WTC11 (cell line): Measurements from ENCODE around the gene CENPM. TPM values are rescaled to one million over a fixed set of nuclear protein-coding genes. Genes with fewer than 3 reads are reported as not detected.

ENCODE experiments used
- ATAC-seq: fragments of 200-7000 bp; cut with Tn5 transposase; 2 replicates; pipeline ENCODE4 v1.10.0; 2021; ENCODE audit warnings: mild to moderate bottlenecking, moderate library complexity
- CTCF ChIA-PET: fragments of 300-600 bp; sonication (Branson Sonifier 250); formaldehyde crosslinking; loops from one replicate; lab custom pipeline; 2021; ENCODE audit warnings: antibody characterized with exemption; lab: Charles Lee
- POLR2A ChIA-PET: fragments of 350-600 bp; sonication (Branson Sonifier 250); formaldehyde crosslinking; loops from one replicate; lab custom pipeline; 2021; ENCODE audit warnings: antibody characterized with exemption; lab: Charles Lee
- DNase-seq: peaks from one replicate; pipeline ENCODE4 v3.0.0; 2021; ENCODE audit warnings: low spot score
- H3K27ac Mint-ChIP-seq: 2 replicates; pipeline ENCODE4 v1.8.0; 2021; ENCODE audit warnings: mixed read lengths
- H3K27me3 Mint-ChIP-seq: 2 replicates; pipeline ENCODE4 v1.8.0; 2021; ENCODE audit warnings: low read depth, mild to moderate bottlenecking, moderate library complexity, mixed read lengths
- H3K36me3 Mint-ChIP-seq: 2 replicates; pipeline ENCODE4 v1.8.0; 2021; ENCODE audit warnings: mixed read lengths
- H3K4me1 Mint-ChIP-seq: 2 replicates; pipeline ENCODE4 v1.8.0; 2022; ENCODE audit warnings: mixed read lengths
- H3K4me3 Mint-ChIP-seq: 2 replicates; pipeline ENCODE4 v1.8.0; 2021; ENCODE audit warnings: mild to moderate bottlenecking, moderate library complexity, mixed read lengths
- H3K9me3 Mint-ChIP-seq: 2 replicates; pipeline ENCODE4 v1.8.0; 2021; ENCODE audit warnings: mixed read lengths
- AR ChIP-seq: fragments of 250-450 bp; sonication (Bioruptor Pico); IDR thresholded peaks from 2 replicates; pipeline ENCODE4 v1.9.0; 2021; ENCODE audit warnings: mild to moderate bottlenecking
- ATF1 ChIP-seq: sonication (generic); formaldehyde crosslinking; IDR thresholded peaks from 2 replicates; pipeline ENCODE4 v1.8.1; 2023; ENCODE audit warnings: mild to moderate bottlenecking, moderate library complexity, missing genetic modification reagents
- CTCF ChIP-seq: fragments of 200-600 bp; IDR thresholded peaks from 2 replicates; pipeline ENCODE4 v1.8.0; 2022; ENCODE audit warnings: antibody characterized with exemption
- FOXJ3 ChIP-seq: sonication (generic); formaldehyde crosslinking; IDR thresholded peaks from 2 replicates; pipeline ENCODE4 v1.9.0; 2021; ENCODE audit warnings: missing genetic modification reagents, mild to moderate bottlenecking, borderline replicate concordance
- FOXP1 ChIP-seq: sonication (generic); formaldehyde crosslinking; IDR thresholded peaks from 2 replicates; pipeline ENCODE4 v1.8.0; 2022; ENCODE audit warnings: missing genetic modification reagents, mild to moderate bottlenecking, moderate library complexity, borderline replicate concordance
- GRHL2 ChIP-seq: fragments of 250-450 bp; sonication (Bioruptor Pico); IDR thresholded peaks from 2 replicates; pipeline ENCODE4 v1.8.0; 2022; ENCODE audit warnings: mild to moderate bottlenecking, moderate library complexity; ENCODE audit not compliant: insufficient replicate concordance, severe bottlenecking
- GTF2I ChIP-seq: fragments of 250-450 bp; sonication (Bioruptor Pico); conservative IDR thresholded peaks from 2 replicates; pipeline ENCODE4 v1.4.0; 2021; ENCODE audit warnings: mild to moderate bottlenecking
- JAZF1 ChIP-seq: fragments of 250-450 bp; sonication (Bioruptor Pico); IDR thresholded peaks from 2 replicates; pipeline ENCODE4 v1.9.0; 2021; ENCODE audit warnings: moderate library complexity, mild to moderate bottlenecking, inconsistent platforms
- JUN ChIP-seq: sonication (generic); formaldehyde crosslinking; IDR thresholded peaks from 2 replicates; pipeline ENCODE4 v1.8.0; 2023; ENCODE audit warnings: mild to moderate bottlenecking, missing genetic modification reagents
- KAT7 ChIP-seq: sonication (generic); formaldehyde crosslinking; IDR thresholded peaks from 2 replicates; pipeline ENCODE4 v1.8.1; 2023; ENCODE audit warnings: missing genetic modification reagents, mild to moderate bottlenecking, borderline replicate concordance
- NFYB ChIP-seq: sonication (generic); formaldehyde crosslinking; conservative IDR thresholded peaks from 2 replicates; pipeline ENCODE4 v1.8.0; 2022; ENCODE audit warnings: low read depth, missing genetic modification reagents
- NR1H2 ChIP-seq: sonication (generic); formaldehyde crosslinking; IDR thresholded peaks from 2 replicates; pipeline ENCODE4 v1.9.0; 2021; ENCODE audit warnings: mild to moderate bottlenecking, moderate library complexity, missing genetic modification reagents
- SMAD3 ChIP-seq: sonication (generic); formaldehyde crosslinking; IDR thresholded peaks from 2 replicates; pipeline ENCODE4 v1.8.0; 2022; ENCODE audit warnings: missing genetic modification reagents, mild to moderate bottlenecking, borderline replicate concordance
- TEAD4 ChIP-seq: sonication (generic); formaldehyde crosslinking; IDR thresholded peaks from 2 replicates; pipeline ENCODE4 v1.8.0; 2022; ENCODE audit warnings: mild to moderate bottlenecking, missing genetic modification reagents
- ZNF121 ChIP-seq: sonication (generic); formaldehyde crosslinking; IDR thresholded peaks from 2 replicates; pipeline ENCODE4 v1.8.0; 2023; ENCODE audit warnings: missing genetic modification reagents
- ZNF219 ChIP-seq: sonication (generic); formaldehyde crosslinking; IDR thresholded peaks from 2 replicates; pipeline ENCODE4 v1.8.0; 2023; ENCODE audit warnings: missing genetic modification reagents, mild to moderate bottlenecking, borderline replicate concordance
- ZNF232 ChIP-seq: sonication (generic); formaldehyde crosslinking; IDR thresholded peaks from 2 replicates; pipeline ENCODE4 v1.8.0; 2022; ENCODE audit warnings: mild to moderate bottlenecking, missing genetic modification reagents
- ZNF317 ChIP-seq: sonication (generic); formaldehyde crosslinking; IDR thresholded peaks from 2 replicates; pipeline ENCODE4 v1.8.1; 2023; ENCODE audit warnings: low read depth, mild to moderate bottlenecking, moderate library complexity, missing genetic modification reagents, borderline replicate concordance
- ZNF416 ChIP-seq: fragments of 250-450 bp; sonication (Bioruptor Pico); IDR thresholded peaks from 2 replicates; pipeline ENCODE4 v1.9.0; 2021; ENCODE audit warnings: mild to moderate bottlenecking, inconsistent platforms
- total RNA-seq: library from RNA; stranded (reverse); gene quantifications from 3 replicates; pipeline ENCODE4 v1.2.3, GENCODE V29; 2021
- TF ChIP-seq, protein P1 (sequence below): sonication (generic); formaldehyde crosslinking; IDR thresholded peaks from 2 replicates; pipeline ENCODE4 v1.8.1; 2023; ENCODE audit warnings: mild to moderate bottlenecking, missing genetic modification reagents
- TF ChIP-seq, protein P2 (sequence below): sonication (generic); formaldehyde crosslinking; IDR thresholded peaks from 2 replicates; pipeline ENCODE4 v1.8.0; 2022; ENCODE audit warnings: mild to moderate bottlenecking, missing genetic modification reagents
- TF ChIP-seq, protein P3 (sequence below): fragments of 250-450 bp; sonication (Bioruptor Pico); conservative IDR thresholded peaks from 2 replicates; pipeline ENCODE4 v1.9.0; 2021; ENCODE audit warnings: mild to moderate bottlenecking

Gene CENPM
- total RNA-seq, 1 experiment from 2014 or later, result 40.3 TPM

DNA sequence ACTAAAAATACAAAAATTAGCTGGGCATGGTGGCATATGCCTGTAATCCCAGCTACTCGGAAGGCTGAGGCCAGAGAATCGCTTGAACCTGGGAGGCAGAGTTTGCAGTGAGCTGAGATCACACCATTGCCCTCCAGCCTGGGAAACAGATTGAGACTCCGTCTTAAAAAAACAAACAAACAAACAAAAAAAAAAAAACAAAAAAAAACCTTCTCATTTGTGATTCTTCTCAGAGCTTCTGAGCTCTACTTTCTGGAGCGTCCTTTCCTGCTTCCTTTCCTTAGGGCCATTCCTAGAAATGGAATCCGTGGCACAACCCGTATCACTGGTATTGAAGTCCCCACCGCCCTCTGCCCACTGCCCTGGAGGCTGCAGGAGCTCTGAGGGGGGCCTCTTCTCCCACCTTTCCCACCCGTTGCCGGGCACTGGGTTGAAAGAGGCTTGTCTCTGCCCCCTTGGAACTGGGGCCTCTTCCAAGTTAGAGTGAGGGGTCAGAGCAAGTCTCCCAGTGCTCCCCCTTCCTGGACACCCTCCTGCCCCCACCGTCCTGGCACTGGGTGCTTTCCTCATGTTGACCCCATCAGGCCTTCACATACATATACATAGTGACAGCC, 30.1 kb downstream of the CENPM start:
- DNase-seq, result no peak
- TF ChIP-seq, protein P1, sequence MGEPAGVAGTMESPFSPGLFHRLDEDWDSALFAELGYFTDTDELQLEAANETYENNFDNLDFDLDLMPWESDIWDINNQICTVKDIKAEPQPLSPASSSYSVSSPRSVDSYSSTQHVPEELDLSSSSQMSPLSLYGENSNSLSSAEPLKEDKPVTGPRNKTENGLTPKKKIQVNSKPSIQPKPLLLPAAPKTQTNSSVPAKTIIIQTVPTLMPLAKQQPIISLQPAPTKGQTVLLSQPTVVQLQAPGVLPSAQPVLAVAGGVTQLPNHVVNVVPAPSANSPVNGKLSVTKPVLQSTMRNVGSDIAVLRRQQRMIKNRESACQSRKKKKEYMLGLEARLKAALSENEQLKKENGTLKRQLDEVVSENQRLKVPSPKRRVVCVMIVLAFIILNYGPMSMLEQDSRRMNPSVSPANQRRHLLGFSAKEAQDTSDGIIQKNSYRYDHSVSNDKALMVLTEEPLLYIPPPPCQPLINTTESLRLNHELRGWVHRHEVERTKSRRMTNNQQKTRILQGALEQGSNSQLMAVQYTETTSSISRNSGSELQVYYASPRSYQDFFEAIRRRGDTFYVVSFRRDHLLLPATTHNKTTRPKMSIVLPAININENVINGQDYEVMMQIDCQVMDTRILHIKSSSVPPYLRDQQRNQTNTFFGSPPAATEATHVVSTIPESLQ (CRISPR knock-in tag), result no peak
- TF ChIP-seq ZNF416 (CRISPR knock-in tag) (no peak), TEAD4 (CRISPR knock-in tag) (no peak), ATF1 (CRISPR knock-in tag) (no peak), GTF2I (CRISPR knock-in tag) (no peak), NR1H2 (CRISPR knock-in tag) (no peak), KAT7 (CRISPR knock-in tag) (no peak), ZNF317 (no peak), ZNF219 (CRISPR knock-in tag) (no peak), AR (no peak), ZNF121 (CRISPR knock-in tag) (no peak), JAZF1 (no peak)
- peaks cover 84% of the 10 kb centered on the region for H3K27me3 Mint-ChIP-seq
- no peaks in the 10 kb centered on the region for H3K36me3 Mint-ChIP-seq
- no peak overlapping the region for H3K4me3 Mint-ChIP-seq
- peaks cover 28% of the 10 kb centered on the region for H3K4me1 Mint-ChIP-seq
- no peaks in the 10 kb centered on the region for H3K9me3 Mint-ChIP-seq
- H3K27ac Mint-ChIP-seq, result no peak overlapping the region
- CTCF ChIA-PET, result interaction anchor here (0.6 to 2.5 kb wide), 4 partner anchors 9 to 220 kb away, joined by 4 to 19 read pairs (median 9); partner anchors contain the start of gene TNFRSF13C
- ATAC-seq, result no peak
- POLR2A ChIA-PET, result no interaction called here

GRCh38 chr22:41915786-41916493, 31.0 kb downstream of the CENPM start:
- Mint-ChIP-seq H3K4me1 (peaks cover 30% of the 10 kb centered on the region), H3K27ac (no peak overlapping the region), H3K4me3 (peak overlapping the region; percentile 73), H3K36me3 (no peaks in the 10 kb centered on the region), H3K27me3 (peaks cover 84% of the 10 kb centered on the region), H3K9me3 (no peaks in the 10 kb centered on the region)
- no peak for DNase-seq
- no peak for ATAC-seq
- CTCF ChIA-PET, result interaction anchor here (0.9 to 2.5 kb wide), 4 partner anchors 10 to 219 kb away, joined by 3 to 19 read pairs (median 8); partner anchors contain the start of gene TNFRSF13C
- POLR2A ChIA-PET, result no interaction called here
- no peak for TF ChIP-seq CTCF
- no peak for TF ChIP-seq JUN (CRISPR knock-in tag)
- TF ChIP-seq NFYB (CRISPR knock-in tag), result no peak
- TF ChIP-seq GRHL2 (CRISPR knock-in tag), result no peak
- TF ChIP-seq ZNF232 (CRISPR knock-in tag), result no peak
- no peak for TF ChIP-seq FOXJ3 (CRISPR knock-in tag)
- TF ChIP-seq, protein P2, sequence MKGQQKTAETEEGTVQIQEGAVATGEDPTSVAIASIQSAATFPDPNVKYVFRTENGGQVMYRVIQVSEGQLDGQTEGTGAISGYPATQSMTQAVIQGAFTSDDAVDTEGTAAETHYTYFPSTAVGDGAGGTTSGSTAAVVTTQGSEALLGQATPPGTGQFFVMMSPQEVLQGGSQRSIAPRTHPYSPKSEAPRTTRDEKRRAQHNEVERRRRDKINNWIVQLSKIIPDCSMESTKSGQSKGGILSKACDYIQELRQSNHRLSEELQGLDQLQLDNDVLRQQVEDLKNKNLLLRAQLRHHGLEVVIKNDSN (CRISPR knock-in tag), result no peak
- TF ChIP-seq, protein P3, sequence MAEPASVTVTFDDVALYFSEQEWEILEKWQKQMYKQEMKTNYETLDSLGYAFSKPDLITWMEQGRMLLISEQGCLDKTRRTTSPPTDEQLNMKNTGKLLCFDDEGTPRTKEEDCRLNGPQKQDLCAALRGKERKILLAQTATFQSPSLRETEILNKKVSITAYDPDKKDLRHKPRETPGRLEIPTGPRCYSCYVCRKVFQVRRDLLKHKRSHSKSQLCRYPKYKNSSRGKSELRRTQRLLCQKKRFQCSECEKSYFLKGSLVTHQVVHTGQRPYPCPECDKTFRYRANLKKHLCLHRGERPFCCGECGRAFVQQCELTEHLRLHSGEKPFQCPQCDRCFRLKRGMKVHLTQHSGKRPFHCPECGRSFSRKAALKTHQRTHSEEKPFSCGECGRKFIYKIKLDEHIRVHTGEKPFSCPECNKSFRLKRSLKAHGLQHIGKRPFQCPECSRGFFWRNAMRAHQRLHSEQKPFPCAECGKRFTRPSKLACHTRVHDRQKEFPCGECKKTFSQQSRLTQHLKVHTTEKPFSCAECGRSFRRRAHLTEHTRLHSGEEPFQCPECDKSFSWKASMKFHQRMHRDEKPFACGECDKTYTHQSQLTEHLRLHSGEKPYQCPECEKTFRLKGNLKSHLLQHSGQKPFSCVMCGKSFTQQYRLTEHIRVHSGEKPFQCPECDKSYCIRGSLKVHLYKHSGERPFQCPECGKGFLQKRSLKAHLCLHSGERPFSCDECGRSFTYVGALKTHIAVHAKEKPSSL (CRISPR knock-in tag), result no peak
- TF ChIP-seq SMAD3 (CRISPR knock-in tag), result no peak
- no peak for TF ChIP-seq ZNF416 (CRISPR knock-in tag)
- TF ChIP-seq FOXP1 (CRISPR knock-in tag), result no peak
